Measurements from ENCODE around the gene MED12L. TPM values are rescaled to one million over a fixed set of nuclear protein-coding genes. Genes with fewer than 3 reads are reported as not detected.

MED12L gene
- total and polyA plus RNA-seq, 5 donors = 0.25 to 1.2 (median 0.71) TPM

- ATAC-seq (peak; percentile 63 to 79), DNase-seq (no peak)
- Histone ChIP-seq H3K27ac (ENCODE audit: low read length) (no peak overlapping the region), H3K4me1 (ENCODE audit: control insufficient read depth, insufficient read depth, low read length) (no peaks in the 10 kb centered on the region), H3K27me3 (ENCODE audit: control insufficient read depth, insufficient read depth) (no peaks in the 10 kb centered on the region), H3K4me3 (ENCODE audit: low read length) (no peak overlapping the region), H3K9me3 (ENCODE audit: control insufficient read depth, low read length) (no peaks in the 10 kb centered on the region)
- intact Hi-C loops (cut with DNase I) = loop anchor here in 1 of 4 donors (10.0 kb wide), 1 partner anchor 366 kb away; no protein-coding TSS in a partner anchor
- WGBS = 53% methylated on average over 9 of the region's 9 CpGs
Measured at GRCh38 chr3:151468284-151468917, 382.9 kb downstream of the MED12L start.

- Histone ChIP-seq H3K9me3 (ENCODE audit: control insufficient read depth, low read length) (no peaks in the 10 kb centered on the region), H3K4me3 (ENCODE audit: low read length) (no peak overlapping the region), H3K27me3 (ENCODE audit: control insufficient read depth, insufficient read depth) (no peaks in the 10 kb centered on the region), H3K27ac (ENCODE audit: low read length) (no peak overlapping the region), H3K4me1 (ENCODE audit: control insufficient read depth, insufficient read depth, low read length) (peaks cover 2% of the 10 kb centered on the region)
- DNase-seq = peak in 1 of 3 donors; percentile 55
- WGBS = 50% methylated on average over 7 of the region's 7 CpGs
- intact Hi-C loops (cut with DNase I) = no loop called here
- peak in 1 of 2 donors; percentile 51 for ATAC-seq
Measured at GRCh38 chr3:151476344-151477018, 391.0 kb downstream of the MED12L start.

- intact Hi-C loops (cut with DNase I) = no loop called here
Measured at GRCh38 chr3:151477591-151478334, 392.3 kb downstream of the MED12L start.

GRCh38 chr3:151478335-151478697, 392.9 kb downstream of the MED12L start:
- ATAC-seq (peak in 1 of 2 donors; percentile 45), DNase-seq (no peak)
- no peak overlapping the region for H3K27ac ChIP-seq (ENCODE audit: low read length)
- no peaks in the 10 kb centered on the region for H3K9me3 ChIP-seq (ENCODE audit: control insufficient read depth, low read length)
- H3K4me1 ChIP-seq (ENCODE audit: control insufficient read depth, insufficient read depth, low read length) = peaks cover 2% of the 10 kb centered on the region
- intact Hi-C loops (cut with DNase I) = no loop called here
- H3K27me3 ChIP-seq (ENCODE audit: control insufficient read depth, insufficient read depth) = no peaks in the 10 kb centered on the region
- no peak overlapping the region for H3K4me3 ChIP-seq (ENCODE audit: low read length)
- WGBS = 47% methylated on average over 1 of the region's 1 CpG

More at GRCh38 chr3:151477591-151478334, 392.3 kb downstream of the MED12L start:
- no peaks in the 10 kb centered on the region for H3K9me3 ChIP-seq (ENCODE audit: control insufficient read depth, low read length)
- ATAC-seq (no peak), DNase-seq (no peak)
- no peak overlapping the region for H3K4me3 ChIP-seq (ENCODE audit: low read length)
- H3K27ac ChIP-seq (ENCODE audit: low read length) = no peak overlapping the region
- H3K4me1 ChIP-seq (ENCODE audit: control insufficient read depth, insufficient read depth, low read length) = peaks cover 2% of the 10 kb centered on the region
- 67% methylated on average over 2 of the region's 2 CpGs for WGBS
- no peaks in the 10 kb centered on the region for H3K27me3 ChIP-seq (ENCODE audit: control insufficient read depth, insufficient read depth)

GRCh38 chr3:151479452-151479851, 394.0 kb downstream of the MED12L start:
- no peak overlapping the region for H3K4me3 ChIP-seq (ENCODE audit: low read length)
- no peaks in the 10 kb centered on the region for H3K9me3 ChIP-seq (ENCODE audit: control insufficient read depth, low read length)
- peaks cover 2% of the 10 kb centered on the region for H3K4me1 ChIP-seq (ENCODE audit: control insufficient read depth, insufficient read depth, low read length)
- ATAC-seq (no peak), DNase-seq (no peak)
- no peaks in the 10 kb centered on the region for H3K27me3 ChIP-seq (ENCODE audit: control insufficient read depth, insufficient read depth)
- intact Hi-C loops (cut with DNase I) = no loop called here
- 24% methylated on average over 1 of the region's 1 CpG for WGBS
- no peak overlapping the region for H3K27ac ChIP-seq (ENCODE audit: low read length)

- no peak overlapping the region for H3K4me3 ChIP-seq (ENCODE audit: low read length)
Measured at GRCh38 chr3:151480492-151480891, 395.0 kb downstream of the MED12L start.

GRCh38 chr3:151483488-151483887, 398.0 kb downstream of the MED12L start:
- H3K4me3 ChIP-seq (ENCODE audit: low read length) = no peak overlapping the region
- 95% methylated on average over 1 of the region's 1 CpG for WGBS
- DNase-seq = no peak
- no peaks in the 10 kb centered on the region for H3K9me3 ChIP-seq (ENCODE audit: control insufficient read depth, low read length)
- intact Hi-C loops (cut with DNase I) = no loop called here
- H3K27me3 ChIP-seq (ENCODE audit: control insufficient read depth, insufficient read depth) = no peaks in the 10 kb centered on the region
- no peak overlapping the region for H3K27ac ChIP-seq (ENCODE audit: low read length)
- H3K4me1 ChIP-seq (ENCODE audit: control insufficient read depth, insufficient read depth, low read length) = no peaks in the 10 kb centered on the region
- ATAC-seq = no peak

More at GRCh38 chr3:151480492-151480891, 395.0 kb downstream of the MED12L start:
- H3K27me3 ChIP-seq (ENCODE audit: control insufficient read depth, insufficient read depth) = no peaks in the 10 kb centered on the region
- H3K9me3 ChIP-seq (ENCODE audit: control insufficient read depth, low read length) = no peaks in the 10 kb centered on the region
- DNase-seq (no peak), ATAC-seq (no peak)
- peaks cover 2% of the 10 kb centered on the region for H3K4me1 ChIP-seq (ENCODE audit: control insufficient read depth, insufficient read depth, low read length)
- WGBS = 97% methylated on average over 2 of the region's 2 CpGs
- no peak overlapping the region for H3K27ac ChIP-seq (ENCODE audit: low read length)
- intact Hi-C loops (cut with DNase I) = no loop called here

- no peak for ATAC-seq
- 69% methylated on average over 6 of the region's 6 CpGs for WGBS
Measured at GRCh38 chr3:151483961-151484520, 398.6 kb downstream of the MED12L start.

More at GRCh38 chr3:151483961-151484520, 398.6 kb downstream of the MED12L start:
- no peaks in the 10 kb centered on the region for H3K9me3 ChIP-seq (ENCODE audit: control insufficient read depth, low read length)
- H3K4me1 ChIP-seq (ENCODE audit: control insufficient read depth, insufficient read depth, low read length) = no peaks in the 10 kb centered on the region
- H3K27me3 ChIP-seq (ENCODE audit: control insufficient read depth, insufficient read depth) = no peaks in the 10 kb centered on the region
- no peak overlapping the region for H3K27ac ChIP-seq (ENCODE audit: low read length)
- no peak overlapping the region for H3K4me3 ChIP-seq (ENCODE audit: low read length)
- intact Hi-C loops (cut with DNase I) = no loop called here
- no peak for DNase-seq

Other genes starting within 250 kb of the MED12L start
- not detected for gene MINDY4B, start 180.2 kb upstream of the MED12L start, total RNA-seq
- not detected for gene MINDY4B, start 180.2 kb upstream of the MED12L start, polyA plus RNA-seq
- gene CLRN1, start 112.9 kb upstream of the MED12L start, total RNA-seq = not detected
- not detected for gene CLRN1, start 112.9 kb upstream of the MED12L start, polyA plus RNA-seq
- gene GPR171, start 117.6 kb downstream of the MED12L start, total RNA-seq = under 1 TPM in 3 of 4 donors, not detected in 1; 0.20 to 0.50 (median 0.39) TPM
- gene GPR171, start 117.6 kb downstream of the MED12L start, polyA plus RNA-seq = 0.34 TPM
- 1 to 10 TPM in 3 of 4 donors, under 1 TPM in 1; 0.39 to 1.3 (median 1.2) TPM for gene P2RY14, start 192.9 kb downstream of the MED12L start, total RNA-seq
- 1.9 TPM for gene P2RY14, start 192.9 kb downstream of the MED12L start, polyA plus RNA-seq
- not detected for gene GPR87, start 231.2 kb downstream of the MED12L start, total RNA-seq
- not detected for gene GPR87, start 231.2 kb downstream of the MED12L start, polyA plus RNA-seq
- 1 to 10 TPM; 1.2 to 2.1 (median 1.5) TPM for gene P2RY13, start 243.9 kb downstream of the MED12L start, total RNA-seq
- 0.29 TPM for gene P2RY13, start 243.9 kb downstream of the MED12L start, polyA plus RNA-seq

Data from right cardiac atrium (tissue), 5 donors.